ENCODE measurements around the gene YWHAG.

- TF ChIP-seq ZNF274 (IDR thresholded peaks at IDR 0.05; ENCODE audit: low read depth, low read length), result no peak
- no peak for TF ChIP-seq YY1 (IDR thresholded peaks at IDR 0.05; ENCODE audit: insufficient read depth, insufficient read length)
Measured at GRCh38 chr7:76330261-76330660, 28.5 kb downstream of the YWHAG start.
